GM12878 (cell line): Measurements from ENCODE around the gene STAT5A. TPM values are rescaled to one million over a fixed set of nuclear protein-coding genes. Genes with fewer than 3 reads are reported as not detected.
A peak's percentile ranks its signal among the peaks of the same experiment; 100 is the strongest.

ENCODE experiments used
- ATAC-seq: fragments of 200-7000 bp; cut with Tn5 transposase; 3 replicates; pipeline ENCODE4 v1.9.1; 2020; ENCODE audit warnings: mild to moderate bottlenecking, moderate library complexity
- BruUV-seq: library from RNA; stranded (reverse); fragments of 400-500 nt; replicated peaks from 2 replicates; lab custom pipeline; 2021; lab: Mats Ljungman, UMichigan
- CTCF ChIA-PET: fragments of 300-600 bp; sonication (Branson Sonifier 250); formaldehyde crosslinking; extraction: SDS; loops from one replicate; lab custom pipeline; 2021; ENCODE audit warnings: inconsistent platforms; lab: Yijun Ruan, JAX
- POLR2A ChIA-PET: fragments of 350-600 bp; formaldehyde crosslinking; extraction: SDS; loops from one replicate; lab custom pipeline; 2021; ENCODE audit warnings: inconsistent platforms; lab: Charles Lee
- RAD21 ChIA-PET: fragments of 300-600 bp; sonication (Branson Sonifier 250); formaldehyde crosslinking; loops from one replicate; lab custom pipeline; 2023; ENCODE audit warnings: antibody characterized with exemption; ENCODE audit not compliant: unreplicated experiment; lab: Charles Lee
- SMC1A ChIA-PET: fragments of 300-600 bp; sonication (Branson Sonifier 250); formaldehyde crosslinking; loops from one replicate; lab custom pipeline; 2023; ENCODE audit not compliant: unreplicated experiment, uncharacterized antibody; lab: Charles Lee
- DNase-seq: peaks from one replicate; pipeline ENCODE4 v3.0.0-alpha.2; 2011; ENCODE audit warnings: low read depth, low spot score
- FAIRE-seq: peaks from 3 replicates; lab custom pipeline; 2011; peaks lifted over from hg19 to GRCh38; lab: Jason Lieb, UNC
- H2AFZ ChIP-seq: 2 replicates; pipeline ENCODE4 v1.6.0; 2011; ENCODE audit warnings: low read depth, low read length, control low read depth; ENCODE audit not compliant: control insufficient read depth
- H3K27ac ChIP-seq: 2 replicates; pipeline ENCODE4 v1.5.1; 2011; ENCODE audit warnings: control low read depth; ENCODE audit not compliant: control insufficient read depth, insufficient read depth
- H3K27me3 ChIP-seq, 2 experiments: replicated peaks in 1 of 2; 2 replicates each; pipeline versions ENCODE4 v1.6.0 to v1.6.1; 2011; ENCODE audit warnings: low read length in 1 of 2; ENCODE audit not compliant: control insufficient read depth in 2 of 2, insufficient read depth in 2 of 2
- H3K36me3 ChIP-seq, 2 experiments: 2 replicates each; pipeline ENCODE4 v1.5.1; 2011; ENCODE audit warnings: low read length in 1 of 2; ENCODE audit not compliant: control insufficient read depth in 2 of 2, insufficient read depth in 2 of 2
- H3K4me1 ChIP-seq: 2 replicates; pipeline ENCODE4 v1.6.1; 2011; ENCODE audit warnings: mild to moderate bottlenecking, low read length, moderate library complexity, mixed read lengths; ENCODE audit not compliant: control insufficient read depth, insufficient read depth
- H3K4me2 ChIP-seq: 2 replicates; pipeline ENCODE4 v1.6.0; 2011; ENCODE audit warnings: control low read depth; ENCODE audit not compliant: control insufficient read depth, insufficient read depth
- H3K4me3 ChIP-seq: fragments of 200-600 bp; sonication (generic); 2 replicates; pipeline ENCODE4 v1.5.1; 2016
- H3K79me2 ChIP-seq: 2 replicates; pipeline ENCODE4 v1.6.0; 2011; ENCODE audit warnings: low read length; ENCODE audit not compliant: control insufficient read depth, insufficient read depth
- H3K9ac ChIP-seq: 2 replicates; pipeline ENCODE4 v1.8.0; 2011; ENCODE audit warnings: low read length, control low read depth, mixed read lengths; ENCODE audit not compliant: control insufficient read depth, insufficient read depth
- H3K9me3 ChIP-seq: replicated peaks from 3 replicates; pipeline ENCODE4 v1.5.1; 2011; ENCODE audit warnings: mild to moderate bottlenecking, low read length; ENCODE audit not compliant: control insufficient read depth, insufficient read depth
- H4K20me1 ChIP-seq: 2 replicates; pipeline ENCODE4 v1.6.0; 2011; ENCODE audit not compliant: control insufficient read depth, insufficient read depth
- LARP7 ChIP-seq: fragments of 450-650 bp; IDR thresholded peaks from 2 replicates; pipeline ENCODE4 v1.6.1; 2017; ENCODE audit warnings: mild to moderate bottlenecking
- MEF2A ChIP-seq: IDR thresholded peaks from 2 replicates; pipeline ENCODE4 v1.6.1; 2011; ENCODE audit warnings: low read depth, mild to moderate bottlenecking, low read length, moderate library complexity; ENCODE audit not compliant: insufficient read depth
- MYB ChIP-seq: fragments of 150-350 bp; IDR thresholded peaks from 2 replicates; pipeline ENCODE4 v1.6.1; 2014; ENCODE audit warnings: mild to moderate bottlenecking, low read depth, low read length, borderline replicate concordance
- NFXL1 ChIP-seq: fragments of 450-650 bp; IDR thresholded peaks from 2 replicates; pipeline ENCODE4 v1.6.1; 2017; ENCODE audit warnings: antibody characterized with exemption, mild to moderate bottlenecking, borderline replicate concordance
- NFYA ChIP-seq: IDR thresholded peaks from 2 replicates; pipeline ENCODE4 v1.6.1; 2011; ENCODE audit warnings: low read depth, mild to moderate bottlenecking, low read length, improper control_type of control experiment, borderline replicate concordance
- NR2F1 ChIP-seq: fragments of 450-650 bp; conservative IDR thresholded peaks from 2 replicates; pipeline ENCODE4 v1.6.1; 2017; ENCODE audit warnings: mild to moderate bottlenecking
- PAX8 ChIP-seq: fragments of 450-650 bp; IDR thresholded peaks from 2 replicates; pipeline ENCODE4 v1.6.1; 2017; ENCODE audit warnings: mild to moderate bottlenecking, moderate library complexity
- POLR2AphosphoS5 ChIP-seq: IDR thresholded peaks from 2 replicates; pipeline ENCODE4 v1.6.1; 2011; ENCODE audit warnings: mild to moderate bottlenecking, low read length, inconsistent platforms
- WGBS: methylation state at CpG from one replicate; pipeline ENCODE4 v1.1.6; 2016; ENCODE audit warnings: low lambda C conversion rate; ENCODE audit not compliant: insufficient replicate concordance, insufficient coverage; ENCODE audit errors: missing lambda C conversion rate; 5-methylcytosine and 5-hydroxymethylcytosine counted together
- in situ Hi-C: fragments of 300-500 bp; cut with MboI; formaldehyde crosslinking; loops from 9 replicates; pipeline ENCODE4 v1.14.3; 2018; ENCODE audit warnings: mixed read lengths
- intact Hi-C: fragments of 100-400 bp; cut with micrococcal nuclease; formaldehyde crosslinking; loops from one replicate; pipeline ENCODE4 v1.14.2; 2022; ENCODE audit not compliant: unreplicated experiment
- polyA plus RNA-seq, 11 experiments: library from polyadenylated mRNA; depleted of rRNA in 4 of 11; unstranded in 6 of 11; stranded (reverse) in 5 of 11; fragments of >200 nt; fragmentation: Nextera tagmentation in 4 of 11; fragmentation: Illumina TruSeq in 1 of 11; extraction: Ambion mirVana in 4 of 11; extraction: Trizol in 1 of 11; gene quantifications; 1 replicate in 1 of 11; 2 replicates in 10 of 11; pipeline versions ENCODE4 v1.2.1 to v1.2.3, GENCODE V29; 2011 to 2016; ENCODE audit warnings: inconsistent platforms in 2 of 11, missing spikeins in 2 of 11, low read depth in 1 of 11
- total RNA-seq, 4 experiments: library from RNA; depleted of rRNA in 3 of 4; stranded (reverse); fragments of >200 nt in 3 of 4; fragmentation: Illumina TruSeq in 1 of 4; extraction: Trizol in 1 of 4; gene quantifications; 2 replicates each; pipeline versions ENCODE4 v1.2.1 to v1.2.3, GENCODE V29; 2013 to 2021
- TF ChIP-seq, protein P1 (sequence below): fragments of 450-650 bp; IDR thresholded peaks from 2 replicates; pipeline ENCODE4 v1.6.1; 2017; ENCODE audit warnings: mild to moderate bottlenecking, moderate library complexity
- TF ChIP-seq, protein P2 (sequence below): fragments of 450-650 bp; IDR thresholded peaks from 2 replicates; pipeline ENCODE4 v1.6.1; 2016; ENCODE audit warnings: mild to moderate bottlenecking, moderate library complexity, borderline replicate concordance

Gene STAT5A
- total and polyA plus RNA-seq, 10 of the 15 experiments (the other 5 are each of a cell fraction or from before 2014, with no cell fraction given): 14.8 to 86.4 (median 41.5) TPM

DNA sequence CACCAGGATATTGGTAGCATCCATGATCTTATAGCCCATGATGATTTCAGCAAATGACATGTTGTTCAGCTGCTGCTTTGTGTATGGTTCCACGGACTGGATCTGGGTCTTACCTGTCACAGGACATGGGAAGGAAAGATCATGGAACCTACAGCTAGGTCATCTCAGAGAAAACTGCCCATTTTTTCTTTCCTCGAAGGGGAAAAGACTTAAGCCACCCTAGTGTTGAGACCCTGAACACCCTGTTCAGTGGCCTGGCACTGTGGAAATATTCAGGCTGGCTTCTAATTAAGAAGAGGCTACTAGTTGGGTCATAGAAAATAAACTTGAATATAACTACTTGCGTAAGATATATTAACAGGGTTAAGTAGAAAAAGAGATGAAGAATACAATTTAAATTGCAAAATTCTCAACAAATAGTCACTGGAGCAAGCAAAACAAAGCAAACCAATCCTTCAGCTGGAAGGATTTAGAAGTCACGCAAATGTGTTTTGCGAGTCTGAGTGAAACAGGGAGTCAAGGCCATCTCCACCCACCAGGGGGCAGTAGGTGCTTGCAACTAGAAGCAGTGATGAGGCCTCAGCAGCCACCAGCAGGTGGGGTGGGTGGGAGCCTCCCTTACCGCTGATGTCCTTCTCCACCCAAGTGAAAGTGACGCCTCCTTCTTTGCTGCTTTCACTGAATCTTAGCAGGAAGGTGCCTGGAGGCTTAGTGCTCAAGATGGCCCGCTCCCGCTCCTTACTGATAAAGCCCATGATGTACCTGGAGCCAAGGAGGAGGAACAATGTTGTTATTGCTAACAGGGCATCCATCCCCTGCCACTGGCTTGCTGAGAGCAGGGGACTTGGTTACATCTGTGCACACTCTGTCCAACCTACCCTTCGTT lies 34.3 kb downstream of the STAT5A start (continued):
- TF ChIP-seq, protein P1, sequence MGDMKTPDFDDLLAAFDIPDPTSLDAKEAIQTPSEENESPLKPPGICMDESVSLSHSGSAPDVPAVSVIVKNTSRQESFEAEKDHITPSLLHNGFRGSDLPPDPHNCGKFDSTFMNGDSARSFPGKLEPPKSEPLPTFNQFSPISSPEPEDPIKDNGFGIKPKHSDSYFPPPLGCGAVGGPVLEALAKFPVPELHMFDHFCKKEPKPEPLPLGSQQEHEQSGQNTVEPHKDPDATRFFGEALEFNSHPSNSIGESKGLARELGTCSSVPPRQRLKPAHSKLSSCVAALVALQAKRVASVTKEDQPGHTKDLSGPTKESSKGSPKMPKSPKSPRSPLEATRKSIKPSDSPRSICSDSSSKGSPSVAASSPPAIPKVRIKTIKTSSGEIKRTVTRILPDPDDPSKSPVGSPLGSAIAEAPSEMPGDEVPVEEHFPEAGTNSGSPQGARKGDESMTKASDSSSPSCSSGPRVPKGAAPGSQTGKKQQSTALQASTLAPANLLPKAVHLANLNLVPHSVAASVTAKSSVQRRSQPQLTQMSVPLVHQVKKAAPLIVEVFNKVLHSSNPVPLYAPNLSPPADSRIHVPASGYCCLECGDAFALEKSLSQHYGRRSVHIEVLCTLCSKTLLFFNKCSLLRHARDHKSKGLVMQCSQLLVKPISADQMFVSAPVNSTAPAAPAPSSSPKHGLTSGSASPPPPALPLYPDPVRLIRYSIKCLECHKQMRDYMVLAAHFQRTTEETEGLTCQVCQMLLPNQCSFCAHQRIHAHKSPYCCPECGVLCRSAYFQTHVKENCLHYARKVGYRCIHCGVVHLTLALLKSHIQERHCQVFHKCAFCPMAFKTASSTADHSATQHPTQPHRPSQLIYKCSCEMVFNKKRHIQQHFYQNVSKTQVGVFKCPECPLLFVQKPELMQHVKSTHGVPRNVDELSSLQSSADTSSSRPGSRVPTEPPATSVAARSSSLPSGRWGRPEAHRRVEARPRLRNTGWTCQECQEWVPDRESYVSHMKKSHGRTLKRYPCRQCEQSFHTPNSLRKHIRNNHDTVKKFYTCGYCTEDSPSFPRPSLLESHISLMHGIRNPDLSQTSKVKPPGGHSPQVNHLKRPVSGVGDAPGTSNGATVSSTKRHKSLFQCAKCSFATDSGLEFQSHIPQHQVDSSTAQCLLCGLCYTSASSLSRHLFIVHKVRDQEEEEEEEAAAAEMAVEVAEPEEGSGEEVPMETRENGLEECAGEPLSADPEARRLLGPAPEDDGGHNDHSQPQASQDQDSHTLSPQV: peak; percentile 87
- no peak for TF ChIP-seq NFXL1
- TF ChIP-seq PAX8: no peak

DNA sequence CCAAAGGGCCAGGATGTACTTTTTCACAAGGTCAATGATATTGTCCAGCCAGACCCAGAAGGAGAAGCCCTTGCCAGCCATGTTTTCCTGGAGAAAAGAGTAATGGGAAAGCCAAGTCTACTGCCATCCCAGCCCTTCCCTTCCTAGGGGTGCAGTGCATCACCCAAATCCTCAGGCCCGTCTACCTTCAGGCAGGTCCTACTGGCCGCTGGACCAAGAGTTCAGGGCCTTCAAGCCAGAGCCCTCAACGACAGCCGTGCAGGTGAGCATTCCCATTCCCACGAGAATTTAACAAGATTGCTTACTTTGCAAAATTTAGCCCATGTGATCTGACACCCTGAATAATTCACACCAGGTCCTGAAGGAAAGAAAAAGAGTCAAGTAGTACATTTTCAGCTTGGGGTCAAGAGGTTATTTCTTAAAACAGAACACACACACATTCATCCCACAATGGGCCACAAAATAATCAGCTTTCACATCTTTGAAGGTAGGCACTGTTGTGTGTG lies 35.0 kb downstream of the STAT5A start:
- POLR2A ChIA-PET: interaction anchor here (0.6 to 1.4 kb wide), 4 partner anchors 62 to 127 kb away, joined by 3 to 7 read pairs (median 4); no protein-coding TSS in a partner anchor
- DNase-seq (no peak), ATAC-seq (no peak), FAIRE-seq (no peak)
- 79% methylated on average over 5 of the region's 5 CpGs for WGBS
- intact Hi-C loops (loop anchor here (2.0 to 5.0 kb wide), 3 partner anchors 64 to 203 kb away; partner anchors contain the start of gene STAT3), in situ Hi-C loops (loop anchor here (5.0 kb wide), 2 partner anchors 79 to 204 kb away; no protein-coding TSS in a partner anchor)
- no peaks in the 10 kb centered on the region for H3K27me3 ChIP-seq
- H3K4me3 ChIP-seq: no peak overlapping the region
- no peaks in the 10 kb centered on the region for H3K9me3 ChIP-seq
- no peak overlapping the region for H2AFZ ChIP-seq
- H3K9ac ChIP-seq: no peak overlapping the region
- H3K27ac ChIP-seq: no peak overlapping the region
- SMC1A ChIA-PET: interaction anchor here (0.9 to 23.8 kb wide), 7 partner anchors 11 to 192 kb away, joined by 3 to 528 read pairs (median 3); partner anchors contain the start of gene STAT3
- H3K79me2 ChIP-seq: no peaks in the 10 kb centered on the region
- H3K4me2 ChIP-seq: no peak overlapping the region; the same call in 1 of the 2 replicates
- no TSS peak for BruUV-seq
- peaks cover 18% of the 10 kb centered on the region for H3K4me1 ChIP-seq
- CTCF ChIA-PET: interaction anchor here (0.8 to 22.1 kb wide), 21 partner anchors 11 to 204 kb away, joined by 3 to 732 read pairs (median 4); partner anchors contain the start of gene STAT3
- TF ChIP-seq NFYA (no peak), MYB (no peak), POLR2AphosphoS5 (no peak), NR2F1 (no peak), LARP7 (0 out of 2 replicates have a peak, but pooled peaks have one; percentile 6), MEF2A (no peak)
- TF ChIP-seq, protein P2, sequence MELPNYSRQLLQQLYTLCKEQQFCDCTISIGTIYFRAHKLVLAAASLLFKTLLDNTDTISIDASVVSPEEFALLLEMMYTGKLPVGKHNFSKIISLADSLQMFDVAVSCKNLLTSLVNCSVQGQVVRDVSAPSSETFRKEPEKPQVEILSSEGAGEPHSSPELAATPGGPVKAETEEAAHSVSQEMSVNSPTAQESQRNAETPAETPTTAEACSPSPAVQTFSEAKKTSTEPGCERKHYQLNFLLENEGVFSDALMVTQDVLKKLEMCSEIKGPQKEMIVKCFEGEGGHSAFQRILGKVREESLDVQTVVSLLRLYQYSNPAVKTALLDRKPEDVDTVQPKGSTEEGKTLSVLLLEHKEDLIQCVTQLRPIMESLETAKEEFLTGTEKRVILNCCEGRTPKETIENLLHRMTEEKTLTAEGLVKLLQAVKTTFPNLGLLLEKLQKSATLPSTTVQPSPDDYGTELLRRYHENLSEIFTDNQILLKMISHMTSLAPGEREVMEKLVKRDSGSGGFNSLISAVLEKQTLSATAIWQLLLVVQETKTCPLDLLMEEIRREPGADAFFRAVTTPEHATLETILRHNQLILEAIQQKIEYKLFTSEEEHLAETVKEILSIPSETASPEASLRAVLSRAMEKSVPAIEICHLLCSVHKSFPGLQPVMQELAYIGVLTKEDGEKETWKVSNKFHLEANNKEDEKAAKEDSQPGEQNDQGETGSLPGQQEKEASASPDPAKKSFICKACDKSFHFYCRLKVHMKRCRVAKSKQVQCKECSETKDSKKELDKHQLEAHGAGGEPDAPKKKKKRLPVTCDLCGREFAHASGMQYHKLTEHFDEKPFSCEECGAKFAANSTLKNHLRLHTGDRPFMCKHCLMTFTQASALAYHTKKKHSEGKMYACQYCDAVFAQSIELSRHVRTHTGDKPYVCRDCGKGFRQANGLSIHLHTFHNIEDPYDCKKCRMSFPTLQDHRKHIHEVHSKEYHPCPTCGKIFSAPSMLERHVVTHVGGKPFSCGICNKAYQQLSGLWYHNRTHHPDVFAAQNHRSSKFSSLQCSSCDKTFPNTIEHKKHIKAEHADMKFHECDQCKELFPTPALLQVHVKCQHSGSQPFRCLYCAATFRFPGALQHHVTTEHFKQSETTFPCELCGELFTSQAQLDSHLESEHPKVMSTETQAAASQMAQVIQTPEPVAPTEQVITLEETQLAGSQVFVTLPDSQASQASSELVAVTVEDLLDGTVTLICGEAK: no peak
- H3K36me3 ChIP-seq: peaks cover 7 to 34% of the 10 kb centered on the region in 2 experiments; a peak in 3 of 4 replicates
- no peaks in the 10 kb centered on the region for H4K20me1 ChIP-seq
- RAD21 ChIA-PET: interaction anchor here (0.9 to 21.1 kb wide), 8 partner anchors 11 to 88 kb away, joined by 3 to 373 read pairs (median 4); partner anchors contain the start of gene STAT3
